HG03432 (cell line): ENCODE data around the gene ZNF611.
"Not testable (repeated sequence)": the region's sequence is repeated elsewhere in the genome, so short reads cannot be mapped to it uniquely, and the experiment has no call there.

Experiments used
- ATAC-seq: cut with Tn5 transposase; IDR thresholded peaks from one replicate; pipeline ENCODE4 v1.9.1; 2021; ENCODE audit warnings: mild to moderate bottlenecking, moderate library complexity; ENCODE audit not compliant: unreplicated experiment

Gene ZNF611

GRCh38 chr19:52734893-52735661 is at the start of gene ZNF611:
Gene ZNF611, minus strand, starts transcription at chr19:52735044. Its CDS starts 19,150 bp downstream, at chr19:52715894.
- peak; percentile 94 for ATAC-seq

DNA sequence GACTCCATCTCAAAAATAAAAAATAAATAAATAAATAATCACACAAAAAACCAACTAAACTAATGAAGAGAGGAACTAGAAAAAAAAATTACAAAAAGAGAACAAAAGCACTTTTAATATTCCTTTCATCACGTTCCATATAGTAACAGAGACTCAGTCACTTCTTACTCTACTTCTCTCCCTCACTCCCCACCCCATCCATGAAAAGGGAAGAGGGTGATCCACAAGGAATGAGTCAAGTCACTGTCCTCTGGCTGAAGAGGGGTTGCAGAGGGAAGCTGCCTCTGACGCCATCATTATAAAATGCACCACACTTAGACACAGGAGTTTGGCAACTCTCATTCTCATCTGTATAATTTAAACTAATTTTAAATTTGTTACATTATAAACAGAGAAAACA is 48.0 kb upstream of the ZNF611 start:
- ATAC-seq: not testable (repeated sequence)

DNA sequence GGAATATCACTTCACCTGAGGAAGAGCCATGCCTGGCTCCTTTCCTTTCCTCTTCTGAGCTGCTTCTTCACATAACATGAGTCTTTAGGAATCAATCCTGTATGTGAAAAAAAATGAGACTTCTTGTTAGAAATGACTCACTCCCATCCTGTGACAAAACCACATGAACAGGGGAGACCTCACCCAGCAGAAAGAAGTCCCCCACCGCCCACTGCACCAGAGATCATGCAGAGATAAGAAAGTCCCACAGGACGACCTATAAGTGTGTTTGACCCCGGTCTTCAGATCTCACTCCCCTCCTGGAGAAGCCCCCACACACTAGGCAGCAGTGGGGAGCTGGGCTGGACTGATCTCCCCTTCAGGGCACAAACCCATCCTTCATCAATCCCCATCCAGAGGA is 44.0 kb upstream of the ZNF611 start:
- ATAC-seq: no peak

DNA sequence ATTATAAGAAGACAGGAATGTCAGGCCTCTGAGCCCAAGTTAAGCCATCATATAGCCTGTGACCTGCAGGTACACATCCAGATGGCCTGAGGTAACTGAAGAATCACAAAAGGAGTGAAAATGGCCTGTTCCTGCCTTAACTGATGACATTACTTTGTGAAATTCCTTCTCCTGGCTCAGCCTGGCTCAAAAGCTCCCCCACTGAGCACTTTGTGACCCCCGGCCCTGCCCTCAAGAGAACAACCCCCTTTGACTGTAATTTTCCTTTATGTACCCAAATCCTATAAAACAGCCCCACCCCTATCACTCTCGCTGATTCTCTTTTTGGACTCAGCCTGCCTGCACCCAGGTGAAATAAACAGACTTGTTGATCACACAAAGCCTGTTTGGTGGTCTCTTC is 21.6 kb upstream of the ZNF611 start:
- not testable (repeated sequence) for ATAC-seq

DNA sequence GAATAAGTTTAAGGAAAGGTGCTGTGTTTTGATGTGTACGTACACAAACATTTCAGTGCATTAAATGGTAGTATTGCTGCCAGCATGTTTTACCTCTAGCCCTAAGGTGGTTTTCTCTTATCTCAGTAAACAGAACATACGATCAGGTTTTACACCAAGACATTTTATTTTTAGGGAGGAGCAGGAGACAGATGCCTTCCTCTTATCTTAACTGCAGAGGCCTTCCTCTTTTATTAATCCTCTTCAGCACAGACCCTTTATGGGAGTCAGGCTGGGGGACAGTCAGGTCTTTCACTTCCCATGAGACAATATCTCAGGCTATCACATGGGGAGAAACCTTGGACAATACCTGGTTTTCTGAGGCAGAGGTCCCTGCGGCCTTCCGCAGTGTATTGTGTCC is 14.9 kb upstream of the ZNF611 start:
- no peak for ATAC-seq

DNA sequence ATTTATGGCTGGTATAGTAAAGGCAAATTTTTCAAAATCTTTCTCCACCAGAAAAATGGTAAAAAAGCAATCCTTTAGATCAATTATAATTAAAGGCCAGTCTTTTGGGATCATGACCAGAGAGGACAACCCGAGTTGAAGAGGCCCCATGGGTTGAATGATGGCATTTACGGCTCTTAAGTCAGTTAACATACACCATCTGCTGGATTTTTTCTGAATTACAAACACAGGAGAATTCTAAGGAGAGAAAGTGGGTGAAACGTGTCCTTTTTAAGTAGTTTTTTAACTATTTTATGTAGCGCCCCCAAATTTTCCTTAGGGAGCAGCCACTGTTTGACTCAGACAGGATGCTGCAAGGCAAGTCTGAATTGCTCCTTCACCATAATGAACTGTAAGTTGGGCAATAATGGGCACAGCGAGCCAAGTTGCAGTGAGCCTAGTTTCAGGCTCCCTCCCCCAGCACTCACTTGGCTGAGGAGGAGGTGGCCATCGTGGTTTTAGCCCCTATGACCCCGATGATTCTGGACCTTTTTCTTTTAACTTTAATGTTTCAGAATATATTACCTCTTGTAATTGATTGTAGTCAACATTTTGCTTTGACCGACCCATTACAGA is 13.6 kb upstream of the ZNF611 start:
- no peak for ATAC-seq

- ATAC-seq: not testable (repeated sequence)
These were observed 11.1 kb upstream of the ZNF611 start for GRCh38 chr19:52745919-52746318.

DNA sequence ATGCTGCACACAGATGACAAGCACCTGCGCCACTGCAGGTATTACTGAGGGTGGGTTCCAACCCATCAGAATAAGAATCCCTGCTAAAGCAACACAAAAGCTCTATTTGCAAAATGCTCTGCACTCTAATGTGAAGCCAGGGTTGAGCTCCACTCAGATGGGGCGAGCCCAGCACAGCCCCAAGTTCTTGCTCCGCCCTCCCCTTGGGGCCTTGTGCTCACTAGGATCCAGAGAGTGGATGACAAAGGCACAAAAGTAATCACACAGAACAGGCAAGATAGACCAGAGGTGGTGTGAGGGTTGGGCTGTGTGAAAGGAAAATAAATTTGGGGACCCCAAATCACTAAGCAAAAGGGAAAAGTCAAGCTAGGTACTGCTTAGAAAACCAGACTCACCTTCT is 8.2 kb upstream of the ZNF611 start:
- ATAC-seq: no peak

DNA sequence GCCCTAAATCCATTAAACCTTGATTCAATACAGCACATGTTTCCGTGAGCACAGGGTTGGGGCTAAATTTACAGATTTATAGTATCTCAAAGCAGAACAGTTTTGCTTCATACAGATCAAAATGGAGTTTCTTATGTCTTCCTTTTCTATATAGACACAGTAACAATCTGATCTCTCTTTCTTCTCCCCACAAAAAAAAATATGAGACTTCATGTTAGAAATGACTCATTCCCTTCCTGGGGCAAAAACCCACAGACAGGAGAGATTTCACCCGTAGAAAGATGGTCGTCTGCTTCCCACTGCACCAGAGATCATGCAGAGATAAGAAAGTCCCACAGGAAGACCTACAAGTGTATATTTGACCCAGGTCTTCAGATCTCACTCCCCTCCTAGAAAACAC is 7.7 kb upstream of the ZNF611 start:
- no peak for ATAC-seq

- no peak for ATAC-seq
These were observed 7.2 kb upstream of the ZNF611 start for GRCh38 chr19:52741951-52742485.

DNA sequence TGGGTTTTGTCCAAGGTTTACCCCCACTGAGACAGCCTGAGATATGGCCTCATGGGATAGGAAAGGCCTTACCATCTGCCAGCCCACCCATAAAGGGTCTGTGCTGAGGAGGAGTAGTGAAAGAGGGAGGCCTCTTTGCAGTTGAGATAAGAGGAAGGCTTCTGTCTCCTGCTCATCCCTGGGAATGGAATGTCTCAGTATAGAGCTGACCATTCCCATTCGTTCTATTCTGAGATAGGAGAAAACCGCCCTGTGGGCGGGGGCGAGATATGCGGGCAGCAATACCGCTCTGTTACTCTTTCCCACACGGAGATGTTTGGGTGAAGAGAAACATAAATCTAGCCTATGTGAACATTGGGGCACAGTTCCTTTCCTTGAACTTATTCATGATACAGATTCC is 6.5 kb upstream of the ZNF611 start:
- not testable (repeated sequence) for ATAC-seq

- no peak for ATAC-seq
These were observed 4.7 kb upstream of the ZNF611 start for GRCh38 chr19:52739576-52739975.

DNA sequence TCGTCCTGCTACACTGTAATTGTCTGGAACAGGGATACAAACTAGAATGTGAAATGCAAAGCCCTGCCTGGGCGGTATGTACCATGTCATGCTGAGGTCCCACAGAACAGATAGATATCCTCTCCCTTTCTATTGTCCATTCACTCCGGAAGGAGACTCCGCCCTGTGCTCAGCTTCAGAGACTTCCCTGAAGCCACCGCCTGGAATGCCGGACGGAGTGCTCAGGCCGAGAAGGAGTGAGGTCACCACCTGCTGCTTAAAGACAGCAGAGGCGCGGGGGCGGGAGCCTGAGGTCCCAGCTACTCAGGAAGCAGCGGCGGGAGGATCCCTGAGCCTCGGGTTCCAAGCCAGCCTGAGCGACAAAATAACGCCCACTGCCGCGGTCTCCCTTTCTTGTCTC is 890 bp upstream of the ZNF611 start:
- ATAC-seq: no peak

GRCh38 chr19:52734331-52734892 is 432 bp downstream of the ZNF611 start:
- peak; percentile 24 for ATAC-seq

- ATAC-seq: not testable (repeated sequence)
These were observed 8.8 kb downstream of the ZNF611 start for GRCh38 chr19:52726051-52726450.

DNA sequence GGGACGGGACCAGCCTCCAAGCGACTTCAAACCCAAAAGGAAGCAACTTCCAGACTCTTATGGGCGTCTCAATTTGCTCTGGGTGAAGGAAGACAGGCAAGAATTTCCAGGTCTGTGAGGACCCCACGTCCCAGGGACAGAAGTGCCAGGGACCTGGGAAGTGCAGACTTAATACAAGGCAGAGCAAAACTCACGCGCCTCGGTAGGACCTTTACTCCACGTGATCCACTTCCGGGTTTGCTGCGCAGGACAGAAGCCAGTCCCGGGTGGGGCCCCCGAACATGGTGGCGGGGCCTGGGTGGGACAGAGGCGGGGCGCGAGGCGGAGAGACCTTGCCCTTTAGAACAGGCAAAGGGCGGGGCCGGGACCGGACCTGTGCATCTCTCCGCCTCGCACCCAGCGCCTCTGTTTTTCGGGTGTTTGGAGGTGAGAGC is 9.3 kb downstream of the ZNF611 start:
- ATAC-seq: no peak

DNA sequence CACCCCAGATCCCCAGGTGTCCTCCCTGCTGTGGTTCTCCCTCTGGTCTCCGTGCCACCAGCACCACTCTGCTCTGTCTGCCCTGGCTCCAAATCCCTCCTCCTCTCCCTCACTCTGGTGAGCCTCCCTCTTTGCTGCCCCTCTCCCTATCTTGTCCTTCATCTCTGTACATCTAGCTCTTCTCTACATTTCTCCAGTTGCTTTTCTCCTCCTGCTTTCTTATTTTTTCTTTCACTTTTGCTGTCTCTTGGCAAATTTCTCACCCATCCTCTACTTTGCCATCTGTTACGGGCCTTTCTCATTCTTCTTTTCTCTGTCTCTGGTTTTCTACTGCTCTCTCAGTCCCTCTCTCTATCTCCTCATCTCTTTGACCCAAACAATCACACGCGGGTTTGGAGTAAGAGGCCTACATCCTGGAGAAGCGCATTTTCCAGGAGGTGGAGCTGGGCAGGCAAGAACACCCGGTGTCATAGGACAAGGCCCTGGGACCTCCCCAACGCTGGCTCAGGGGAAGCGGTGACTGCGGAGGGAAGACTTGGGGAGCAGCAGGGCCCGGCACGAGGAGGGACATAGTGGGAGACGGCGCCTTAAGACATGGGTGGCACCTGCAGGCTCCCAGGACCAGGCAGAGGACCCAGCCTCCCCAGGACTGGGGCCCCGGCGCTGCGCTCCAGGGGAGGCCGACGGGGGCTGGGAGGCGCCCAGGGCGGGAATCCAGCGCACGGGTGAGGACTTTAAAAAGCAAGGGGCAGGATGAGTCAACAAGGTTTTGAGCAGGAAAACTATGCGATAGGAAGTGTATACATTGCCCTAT is 9.9 kb downstream of the ZNF611 start:
- no peak for ATAC-seq

- not testable (repeated sequence) for ATAC-seq
These were observed 10.8 kb downstream of the ZNF611 start for GRCh38 chr19:52723907-52724598.

DNA sequence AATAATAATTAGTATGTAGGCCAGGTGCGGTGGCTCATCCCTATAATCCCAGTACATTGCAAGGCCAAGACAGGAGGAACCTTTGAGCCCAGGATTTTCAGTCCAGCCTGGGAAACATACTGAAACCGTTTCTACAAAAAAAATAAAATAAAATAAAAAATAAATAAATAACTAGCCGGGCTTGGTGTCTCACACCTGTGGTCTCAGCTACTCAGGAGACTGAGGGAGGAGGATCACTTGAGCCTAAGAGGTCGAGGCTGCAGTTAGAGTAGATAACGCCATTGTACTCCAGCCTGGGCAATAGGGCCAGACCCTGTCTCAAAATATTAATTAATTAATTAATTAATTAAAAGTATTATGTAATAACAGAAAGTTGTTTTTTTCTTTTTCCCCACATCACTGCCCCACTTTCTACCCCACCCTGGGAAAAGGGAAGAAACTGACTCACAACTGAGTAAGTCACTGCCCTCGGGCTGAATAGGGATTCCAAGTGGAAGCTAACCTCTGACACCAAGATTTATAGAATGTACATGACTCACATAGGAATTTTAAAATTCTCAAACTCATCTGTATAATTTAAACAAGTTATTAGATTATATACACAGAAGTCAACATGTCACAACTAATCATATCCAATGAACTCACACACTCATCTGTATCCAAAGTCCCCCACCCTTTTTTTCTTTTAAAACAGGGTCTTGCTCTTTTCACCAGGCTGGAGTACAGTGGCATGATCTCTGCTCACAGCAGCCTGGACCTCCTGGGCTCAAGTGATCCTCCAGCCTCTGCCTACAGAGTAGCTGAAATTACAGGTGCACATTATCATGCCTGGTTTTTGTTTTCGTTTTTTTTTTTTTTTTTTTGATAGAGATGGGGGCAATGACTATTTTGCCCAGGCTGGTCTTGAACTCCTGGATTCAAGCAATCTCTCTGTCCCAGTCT is 12.5 kb downstream of the ZNF611 start:
- no peak for ATAC-seq
